Measurements from ENCODE around the gene DLGAP1. TPM values are rescaled to one million over a fixed set of nuclear protein-coding genes. Genes with fewer than 3 reads are reported as not detected.
"Not testable (repeated sequence)": the region's sequence is repeated elsewhere in the genome, so short reads cannot be mapped to it uniquely, and the experiment has no call there.

DLGAP1 gene
- total RNA-seq, 1 experiment from 2014 or later, result not detected

DNA sequence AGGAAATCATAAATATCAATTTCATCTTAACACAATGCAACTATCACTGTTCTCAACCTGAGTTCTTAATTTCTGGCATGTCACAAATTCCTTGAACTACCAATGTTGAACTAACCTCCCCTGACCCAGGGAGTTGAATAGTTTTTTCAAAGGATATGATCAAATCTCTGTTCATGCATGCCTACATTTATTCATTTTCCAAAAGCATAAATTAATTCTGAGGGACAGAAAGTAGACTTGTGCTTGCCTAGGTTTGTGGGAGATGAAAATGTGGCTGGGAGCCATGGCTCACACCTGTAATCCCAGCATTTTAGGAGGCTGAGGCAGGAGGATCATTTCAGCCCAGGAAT, 829.4 kb downstream of the DLGAP1 start:
- DNase-seq (ENCODE audit: low read depth), result no peak

GRCh38 chr18:3624935-3625741, 830.0 kb downstream of the DLGAP1 start:
- DNase-seq (ENCODE audit: low read depth), result peak; percentile 96

DNA sequence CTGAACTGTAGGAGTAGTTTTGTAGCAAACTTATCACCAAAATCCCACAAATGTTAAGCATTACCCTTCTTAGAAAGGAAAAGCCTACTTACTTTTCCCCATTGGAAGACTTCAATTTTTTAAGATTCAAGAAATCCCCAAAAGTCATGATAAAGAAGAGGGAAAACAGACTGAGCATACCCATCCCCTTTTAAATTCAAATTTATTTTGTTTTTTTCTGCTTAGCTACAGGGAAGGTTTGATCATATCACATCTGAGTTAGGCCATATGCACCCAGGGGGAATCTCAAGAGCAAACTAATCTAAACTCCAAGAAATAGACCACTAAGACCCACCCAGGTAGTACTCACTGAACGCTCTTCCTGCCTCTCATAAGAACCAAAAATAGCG, 830.6 kb downstream of the DLGAP1 start:
- no peak for DNase-seq (ENCODE audit: low read depth)

DNA sequence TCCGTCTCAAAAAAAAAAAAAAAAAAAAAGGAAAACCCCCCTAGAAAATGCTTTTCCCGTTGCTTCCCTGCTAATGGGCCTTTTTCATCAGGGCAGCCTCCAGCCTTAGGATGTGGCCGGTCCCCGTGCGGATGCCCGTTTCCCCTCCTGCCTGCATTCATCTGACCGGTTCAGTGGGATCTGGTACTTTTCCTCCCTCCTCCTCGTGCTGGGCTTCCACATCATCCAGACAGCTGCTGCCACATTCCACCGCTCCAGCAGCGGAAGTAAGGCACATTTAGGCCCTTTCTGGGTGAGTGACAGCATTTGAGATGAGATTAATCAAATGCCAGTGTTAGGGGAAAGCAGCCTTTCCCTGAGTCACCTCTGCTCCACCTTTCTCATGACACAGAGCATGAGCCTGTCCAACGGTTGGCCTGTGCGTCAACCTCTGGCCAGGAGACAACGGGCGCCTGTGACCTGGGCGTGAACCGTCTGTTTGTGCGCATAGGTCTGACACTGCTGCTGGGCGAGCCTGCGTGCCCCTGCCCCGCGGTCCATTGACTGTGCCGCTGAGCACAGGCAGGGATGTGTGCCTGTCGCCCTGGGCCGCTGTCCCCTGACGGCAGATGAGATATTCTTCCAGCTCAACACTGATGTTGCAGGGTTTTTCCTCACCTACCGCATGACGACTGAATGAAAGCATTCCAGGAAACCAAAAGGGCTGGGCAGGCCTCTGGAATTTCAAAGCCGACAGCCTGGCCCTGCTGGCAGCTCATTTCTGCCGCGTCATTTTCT, 831.1 kb downstream of the DLGAP1 start:
- DNase-seq (ENCODE audit: low read depth), result peak; percentile 98

- DNase-seq (ENCODE audit: low read depth), result no peak
Measured at GRCh38 chr18:3620146-3621119, 834.7 kb downstream of the DLGAP1 start.

GRCh38 chr18:3619746-3620145, 835.4 kb downstream of the DLGAP1 start:
- DNase-seq (ENCODE audit: low read depth), result no peak

DNA sequence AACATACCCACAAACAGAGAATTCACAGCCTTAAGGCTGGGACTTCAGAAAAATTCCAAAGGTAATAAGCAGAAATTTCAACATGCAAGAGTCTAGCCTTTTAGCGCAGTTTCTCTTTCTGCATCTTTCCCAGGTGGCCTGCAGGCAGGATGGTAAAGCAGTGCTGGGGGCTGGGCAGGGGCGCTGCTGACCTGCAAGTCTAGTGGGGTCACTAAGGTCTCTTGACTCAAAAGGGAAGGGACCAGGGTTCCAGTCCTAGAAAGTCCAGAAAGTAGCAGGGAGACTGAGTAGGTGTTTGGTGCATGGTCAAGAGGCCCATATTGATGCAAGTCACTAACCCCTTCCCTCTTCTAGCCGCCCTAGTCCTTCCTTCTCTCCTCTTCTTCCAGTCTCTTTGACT, 835.9 kb downstream of the DLGAP1 start:
- no peak for DNase-seq (ENCODE audit: low read depth)

- DNase-seq (ENCODE audit: low read depth), result no peak
Measured at GRCh38 chr18:3616744-3617143, 838.4 kb downstream of the DLGAP1 start.

- DNase-seq (ENCODE audit: low read depth), result no peak
Measured at GRCh38 chr18:3616142-3616541, 839.0 kb downstream of the DLGAP1 start.

GRCh38 chr18:3615374-3615985, 839.6 kb downstream of the DLGAP1 start:
- DNase-seq (ENCODE audit: low read depth), result no peak

DNA sequence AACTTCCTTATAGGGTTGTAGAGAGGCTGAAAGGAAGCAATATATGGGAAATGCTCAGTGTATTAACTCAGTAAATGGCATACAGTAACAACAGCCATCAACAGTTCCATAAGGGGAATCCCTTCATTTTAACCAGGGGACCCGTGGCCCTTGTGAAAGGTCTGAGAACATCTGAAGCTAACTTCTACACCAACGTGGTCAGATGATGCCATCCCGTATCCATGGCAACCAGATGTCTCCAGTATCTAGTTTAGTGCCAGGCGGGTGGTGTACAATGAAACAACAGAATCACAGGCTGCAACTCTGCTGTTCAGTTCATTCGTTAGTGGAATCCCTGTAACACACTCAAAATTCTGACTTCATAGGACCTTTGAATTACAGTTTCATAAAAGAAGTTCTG, 842.8 kb downstream of the DLGAP1 start:
- peak; percentile 17 for DNase-seq (ENCODE audit: low read depth)

- DNase-seq (ENCODE audit: low read depth), result peak; percentile 20
Measured at GRCh38 chr18:3611313-3612090, 843.6 kb downstream of the DLGAP1 start.

- DNase-seq (ENCODE audit: low read depth), result no peak
Measured at GRCh38 chr18:3610813-3611212, 844.3 kb downstream of the DLGAP1 start.

- DNase-seq (ENCODE audit: low read depth), result no peak
Measured at GRCh38 chr18:3610188-3610708, 844.9 kb downstream of the DLGAP1 start.

DNA sequence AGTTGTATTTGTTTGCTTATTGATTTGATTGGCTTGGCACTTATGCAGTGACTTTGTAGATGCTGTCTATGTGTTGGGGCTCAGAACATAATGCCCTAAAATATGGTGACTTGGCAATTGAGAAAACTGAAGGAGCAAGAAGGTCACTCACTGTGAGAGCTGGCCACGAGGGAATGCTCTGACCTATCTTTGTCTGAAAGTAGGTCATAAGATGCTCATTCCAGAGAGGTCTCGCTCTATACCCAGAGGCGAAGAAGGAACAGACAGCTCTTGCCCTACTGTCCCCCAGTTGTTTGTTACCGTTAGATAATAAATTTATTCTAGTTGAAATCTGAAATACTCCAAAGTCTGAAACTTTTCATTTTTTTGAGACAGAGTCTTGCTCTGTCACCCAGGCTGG, 846.6 kb downstream of the DLGAP1 start:
- DNase-seq (ENCODE audit: low read depth), result no peak

DNA sequence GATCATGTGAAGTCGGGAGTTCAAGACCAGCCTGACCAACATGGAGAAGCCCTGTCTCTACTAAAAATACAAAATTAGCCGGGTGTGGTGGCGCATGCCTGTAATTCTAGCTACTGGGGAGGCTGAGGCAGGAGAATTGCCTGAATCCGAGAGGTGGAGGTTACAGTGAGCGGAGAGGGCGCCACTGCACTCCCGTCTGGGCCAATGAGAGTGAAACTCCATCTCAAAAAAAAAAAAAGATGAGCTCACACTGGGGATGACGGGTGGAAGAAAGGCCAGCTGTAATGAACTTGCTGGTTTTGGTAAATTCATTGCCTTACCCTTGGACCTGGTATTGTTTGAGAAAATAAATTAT, 847.0 kb downstream of the DLGAP1 start:
- not testable (repeated sequence) for DNase-seq (ENCODE audit: low read depth)

DNA sequence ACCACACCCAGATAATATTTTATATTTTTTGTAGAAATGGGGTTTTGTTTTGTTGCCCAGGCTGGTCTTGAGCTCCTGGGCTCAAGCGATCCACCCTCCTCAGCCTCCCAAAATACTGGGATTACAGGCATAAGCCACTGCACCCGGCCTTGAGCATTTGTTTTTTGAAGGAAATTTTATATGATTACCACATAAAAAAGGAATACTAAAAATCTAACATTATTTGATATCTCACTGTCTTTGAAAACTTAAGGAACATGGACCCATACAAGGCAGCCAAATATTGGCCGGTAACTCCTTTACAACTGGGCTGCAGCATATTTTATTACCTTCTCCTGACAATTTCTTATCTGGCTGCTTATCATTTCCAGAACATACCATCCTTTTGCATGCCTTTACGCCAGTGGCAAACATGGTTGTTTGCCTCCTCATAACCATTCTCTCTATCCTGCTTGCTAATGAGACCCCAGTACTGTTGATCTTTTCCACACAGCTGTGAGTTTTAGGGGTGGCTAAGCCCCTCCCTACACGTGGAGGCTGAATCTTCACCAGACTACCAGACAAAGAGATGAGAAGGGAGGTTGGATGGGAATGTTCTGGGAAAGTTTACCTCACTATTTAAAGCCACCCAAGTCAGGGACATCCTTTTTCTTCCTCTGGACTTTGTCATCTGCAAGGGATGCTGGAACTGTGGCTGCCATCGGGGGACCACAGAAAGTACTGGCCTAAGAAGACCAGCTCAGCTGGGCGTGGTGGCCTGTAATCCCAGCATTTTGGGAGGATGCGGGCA, 847.6 kb downstream of the DLGAP1 start:
- DNase-seq (ENCODE audit: low read depth), result no peak

DNA sequence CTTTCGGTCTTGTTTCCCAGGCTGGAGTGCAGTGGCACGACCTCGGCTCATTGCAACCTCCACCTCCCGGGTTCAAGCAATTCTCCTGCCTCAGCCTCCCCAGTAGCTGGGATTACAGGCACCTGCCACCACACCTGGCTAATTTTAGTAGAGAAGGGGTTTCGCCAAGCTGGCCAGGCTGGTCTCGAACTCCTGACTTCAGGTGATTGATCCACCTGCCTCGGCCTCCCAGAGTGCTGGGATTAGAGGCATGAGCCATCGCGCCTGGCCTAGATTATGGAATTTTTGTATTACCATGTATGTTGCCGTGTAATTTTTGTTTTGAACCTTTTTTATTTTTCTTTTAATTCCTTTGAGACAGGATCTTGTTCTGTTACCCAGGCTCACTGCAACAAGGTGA, 848.2 kb downstream of the DLGAP1 start:
- DNase-seq (ENCODE audit: low read depth), result not testable (repeated sequence)

GRCh38 chr18:3605954-3606443, 849.1 kb downstream of the DLGAP1 start:
- peak; percentile 59 for DNase-seq (ENCODE audit: low read depth)
